Stimulated activated CD4-positive, alpha-beta T cell treated with anti-CD3 and anti-CD28 coated beads, Interleukin-12 subunit alpha, Interleukin-12 subunit beta, amount 100 ng/mL, for 24 hours (primary cell): ENCODE measurements around the gene NRF1.

ENCODE experiments used
- DNase-seq, 2 experiments: peaks; one replicate each; pipeline ENCODE4 v3.0.0-alpha.2; 2020; ENCODE audit warnings: low read depth in 2 of 2

Gene NRF1

GRCh38 chr7:129804111-129804889 is 192.8 kb downstream of the NRF1 start:
- no peak for DNase-seq

GRCh38 chr7:129804890-129805719 is 193.6 kb downstream of the NRF1 start:
- no peak for DNase-seq
